Keratinocyte (primary cell): Measurements from ENCODE around the gene ARPC1A. TPM values are rescaled to one million over a fixed set of nuclear protein-coding genes. Genes with fewer than 3 reads are reported as not detected.
A peak's percentile ranks its signal among the peaks of the same experiment; 100 is the strongest.

Experiments used
- DNase-seq: peaks from one replicate; pipeline ENCODE4 v3.0.0-alpha.2; 2011; ENCODE audit warnings: low read depth, missing footprints, low spot score
- FAIRE-seq: peaks from 2 replicates; lab custom pipeline; 2011; peaks lifted over from hg19 to GRCh38; lab: Jason Lieb, UNC
- H2AFZ ChIP-seq: 2 replicates; pipeline ENCODE4 v1.6.0; 2012; ENCODE audit warnings: low read length, control low read depth, inconsistent platforms; ENCODE audit not compliant: control insufficient read depth
- H3K27ac ChIP-seq: 2 replicates; pipeline ENCODE4 v1.5.1; 2011; ENCODE audit warnings: low read length; ENCODE audit not compliant: control insufficient read depth, insufficient read depth
- H3K27me3 ChIP-seq: 3 replicates; pipeline ENCODE4 v1.6.0; 2011; ENCODE audit warnings: low read length; ENCODE audit not compliant: control insufficient read depth, insufficient read depth; ENCODE audit errors: extremely low read depth
- H3K36me3 ChIP-seq, 2 experiments: 2 replicates in 1 of 2; 3 replicates in 1 of 2; pipeline ENCODE4 v1.5.1; 2011; ENCODE audit warnings: low read length in 2 of 2, mild to moderate bottlenecking in 1 of 2; ENCODE audit not compliant: control insufficient read depth in 2 of 2, insufficient read depth in 2 of 2; ENCODE audit errors: extremely low read depth in 1 of 2
- H3K4me1 ChIP-seq: 3 replicates; pipeline ENCODE4 v1.5.1; 2011; ENCODE audit warnings: low read length; ENCODE audit not compliant: control insufficient read depth, insufficient read depth; ENCODE audit errors: extremely low read depth
- H3K4me2 ChIP-seq: 3 replicates; pipeline ENCODE4 v1.6.0; 2011; ENCODE audit warnings: low read depth, low read length; ENCODE audit not compliant: control insufficient read depth, insufficient read depth; ENCODE audit errors: extremely low read depth
- H3K4me3 ChIP-seq, 3 experiments: fragments of 200-600 bp in 1 of 3; sonication (generic) in 1 of 3; 2 replicates in 2 of 3; 3 replicates in 1 of 3; pipeline ENCODE4 v1.5.1; 2011 to 2016; ENCODE audit warnings: low read length in 3 of 3, mild to moderate bottlenecking in 3 of 3, control low read depth in 2 of 3, inconsistent platforms in 1 of 3, low read depth in 1 of 3, mixed read lengths in 1 of 3, mixed run types in 1 of 3, moderate library complexity in 1 of 3; ENCODE audit not compliant: control insufficient read depth in 2 of 3, insufficient read depth in 2 of 3; ENCODE audit errors: extremely low read depth in 1 of 3
- H3K79me2 ChIP-seq: 2 replicates; pipeline ENCODE4 v1.6.0; 2012; ENCODE audit warnings: low read length; ENCODE audit not compliant: control insufficient read depth, insufficient read depth
- H3K9ac ChIP-seq: 3 replicates; pipeline ENCODE4 v1.6.0; 2011; ENCODE audit warnings: low read length; ENCODE audit not compliant: control insufficient read depth, insufficient read depth; ENCODE audit errors: extremely low read depth
- H3K9me1 ChIP-seq: 3 replicates; pipeline ENCODE4 v1.6.0; 2011; ENCODE audit warnings: low read length; ENCODE audit not compliant: control insufficient read depth, insufficient read depth; ENCODE audit errors: extremely low read depth
- H3K9me3 ChIP-seq: 2 replicates; pipeline ENCODE4 v1.5.1; 2012; ENCODE audit warnings: low read depth, low read length; ENCODE audit not compliant: control insufficient read depth
- H4K20me1 ChIP-seq: 3 replicates; pipeline ENCODE4 v1.6.0; 2011; ENCODE audit warnings: low read length; ENCODE audit not compliant: control insufficient read depth, insufficient read depth; ENCODE audit errors: extremely low read depth
- EZH2 ChIP-seq: IDR thresholded peaks from one replicate; pipeline ENCODE4 v1.6.1; 2012; ENCODE audit warnings: inconsistent platforms, mild to moderate bottlenecking, low read length, moderate library complexity
- dilution Hi-C: fragments of 300-500 bp; cut with MboI; formaldehyde crosslinking; loops from one replicate; pipeline ENCODE4 v1.7.0; 2020; ENCODE audit warnings: low sequenced_read_pairs; ENCODE audit not compliant: extremely low pct_ligation_motif_present
- polyA plus RNA-seq, 5 experiments: library from polyadenylated mRNA; depleted of rRNA in 3 of 5; stranded (reverse) in 3 of 5; stranded (forward) in 1 of 5; unstranded in 1 of 5; fragments of >200 nt; gene quantifications; 1 replicate in 1 of 5; 2 replicates in 3 of 5; 3 replicates in 1 of 5; pipeline versions ENCODE4 v1.2.1 to v1.2.3, GENCODE V29; 2011 to 2012; ENCODE audit warnings: missing spikeins in 2 of 5, low read depth in 1 of 5, low replicate concordance in 1 of 5
- TF ChIP-seq, protein P1 (sequence below), 3 experiments: IDR thresholded peaks in 1 of 3; conservative IDR thresholded peaks in 1 of 3; optimal IDR thresholded peaks in 1 of 3; 2 replicates in 2 of 3; 3 replicates in 1 of 3; pipeline versions ENCODE3 to v1.5.1; 2011; ENCODE audit warnings: low read length in 3 of 3, mild to moderate bottlenecking in 3 of 3, moderate library complexity in 2 of 3, control low read depth in 1 of 3, inconsistent platforms in 1 of 3; ENCODE audit not compliant: insufficient read depth in 2 of 3; ENCODE audit errors: extremely low read depth in 1 of 3

Gene ARPC1A
- polyA plus RNA-seq, 1 donor (not counting 4 experiments of a cell fraction or from before 2014, with no cell fraction given) = 133 TPM

GRCh38 chr7:99313204-99313573, 12.5 kb upstream of the ARPC1A start:
- peaks cover 14% of the 10 kb centered on the region for H3K4me1 ChIP-seq
- H2AFZ ChIP-seq = peak overlapping the region; percentile 46
- H3K9me1 ChIP-seq = no peaks in the 10 kb centered on the region
- no peak overlapping the region for H3K27ac ChIP-seq
- peak overlapping the region; percentile 45 for H3K4me2 ChIP-seq
- peaks cover 0 to 1% of the 10 kb centered on the region in 2 experiments for H3K36me3 ChIP-seq
- dilution Hi-C loops = loop anchor here (25.0 kb wide), 1 partner anchor 251 kb away; no protein-coding TSS in a partner anchor
- H3K9ac ChIP-seq = peak overlapping the region; percentile 44
- TF ChIP-seq, protein P1, sequence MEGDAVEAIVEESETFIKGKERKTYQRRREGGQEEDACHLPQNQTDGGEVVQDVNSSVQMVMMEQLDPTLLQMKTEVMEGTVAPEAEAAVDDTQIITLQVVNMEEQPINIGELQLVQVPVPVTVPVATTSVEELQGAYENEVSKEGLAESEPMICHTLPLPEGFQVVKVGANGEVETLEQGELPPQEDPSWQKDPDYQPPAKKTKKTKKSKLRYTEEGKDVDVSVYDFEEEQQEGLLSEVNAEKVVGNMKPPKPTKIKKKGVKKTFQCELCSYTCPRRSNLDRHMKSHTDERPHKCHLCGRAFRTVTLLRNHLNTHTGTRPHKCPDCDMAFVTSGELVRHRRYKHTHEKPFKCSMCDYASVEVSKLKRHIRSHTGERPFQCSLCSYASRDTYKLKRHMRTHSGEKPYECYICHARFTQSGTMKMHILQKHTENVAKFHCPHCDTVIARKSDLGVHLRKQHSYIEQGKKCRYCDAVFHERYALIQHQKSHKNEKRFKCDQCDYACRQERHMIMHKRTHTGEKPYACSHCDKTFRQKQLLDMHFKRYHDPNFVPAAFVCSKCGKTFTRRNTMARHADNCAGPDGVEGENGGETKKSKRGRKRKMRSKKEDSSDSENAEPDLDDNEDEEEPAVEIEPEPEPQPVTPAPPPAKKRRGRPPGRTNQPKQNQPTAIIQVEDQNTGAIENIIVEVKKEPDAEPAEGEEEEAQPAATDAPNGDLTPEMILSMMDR (optimal IDR thresholded peaks at IDR 0.05 in 1 of 3, IDR thresholded peaks at IDR 0.05 in 1 of 3, conservative IDR thresholded peaks at IDR 0.05 in 1 of 3; ENCODE audit: extremely low read depth in 1 of 3, insufficient read depth in 2 of 3, low read length in 3 of 3) = no peak
- no peak for TF ChIP-seq EZH2
- no peaks in the 10 kb centered on the region for H3K79me2 ChIP-seq
- no peak overlapping the region for H3K4me3 ChIP-seq
- no peaks in the 10 kb centered on the region for H4K20me1 ChIP-seq
- no peaks in the 10 kb centered on the region for H3K27me3 ChIP-seq
- FAIRE-seq = no peak
- no peak for DNase-seq
- H3K9me3 ChIP-seq = peaks cover 6% of the 10 kb centered on the region

- Histone ChIP-seq H3K36me3 (peaks cover 0 to 1% of the 10 kb centered on the region in 2 experiments), H3K9me1 (no peaks in the 10 kb centered on the region), H3K9ac (no peak overlapping the region), H4K20me1 (no peaks in the 10 kb centered on the region), H3K4me3 (no peak overlapping the region), H3K4me1 (peaks cover 7% of the 10 kb centered on the region), H3K79me2 (no peaks in the 10 kb centered on the region), H2AFZ (peak overlapping the region; percentile 64), H3K9me3 (peaks cover 6% of the 10 kb centered on the region), H3K27me3 (no peaks in the 10 kb centered on the region), H3K4me2 (no peak overlapping the region), H3K27ac (peak overlapping the region; percentile 2)
- dilution Hi-C loops = loop anchor here (25.0 kb wide), 1 partner anchor 252 kb away; no protein-coding TSS in a partner anchor
- FAIRE-seq (peak; percentile 63), DNase-seq (peak; percentile 33)
- TF ChIP-seq, protein P1 (optimal IDR thresholded peaks at IDR 0.05 in 1 of 3, IDR thresholded peaks at IDR 0.05 in 1 of 3, conservative IDR thresholded peaks at IDR 0.05 in 1 of 3; ENCODE audit: extremely low read depth in 1 of 3, insufficient read depth in 2 of 3, low read length in 3 of 3) = peak; percentile 16 to 70 (median 36)
- no peak for TF ChIP-seq EZH2
These were observed 11.2 kb upstream of the ARPC1A start for GRCh38 chr7:99314504-99314903.
